ENCODE measurements around the gene DDTL.
"Not testable (repeated sequence)": the region's sequence is repeated elsewhere in the genome, so short reads cannot be mapped to it uniquely, and the experiment has no call there.

GRCh38 chr22:23921586-23922201 lies 45.0 kb upstream of the DDTL start:
- TF ChIP-seq TAF1, POLR2AphosphoS5, POLR2A, POU2F2 (IDR thresholded peaks at IDR 0.05; ENCODE audit: low read depth, low read length): not testable (repeated sequence)
